ENCODE data around the gene CRYBG2.
"Not testable (repeated sequence)": the region's sequence is repeated elsewhere in the genome, so short reads cannot be mapped to it uniquely, and the experiment has no call there.

The CRYBG2 gene

DNA sequence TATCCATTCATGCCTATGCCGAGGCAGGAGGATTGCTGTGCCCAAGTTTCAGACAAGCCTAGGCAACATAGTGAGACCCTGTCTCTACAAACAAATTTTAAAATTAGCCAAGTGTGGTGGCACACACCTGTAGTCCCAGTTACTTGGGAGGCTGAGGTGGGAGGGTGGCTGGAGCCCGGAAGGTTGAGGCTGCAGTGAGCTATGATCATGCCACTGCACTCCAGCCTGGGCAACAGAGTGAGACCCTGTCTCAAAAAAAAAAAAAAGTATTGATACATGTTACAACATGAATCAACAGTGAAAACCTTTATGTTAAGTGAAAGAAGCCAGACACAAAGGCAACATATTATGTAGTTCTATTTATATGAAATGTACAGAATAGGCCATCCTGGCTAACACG, 31.1 kb upstream of the CRYBG2 start:
- peaks cover 29% of the 10 kb centered on the region for H3K4me1 ChIP-seq (ENCODE audit: control insufficient read depth, insufficient read depth, low read length, unreplicated experiment)
- H3K27ac ChIP-seq (ENCODE audit: low read depth, low read length); H3K79me2 ChIP-seq (ENCODE audit: control insufficient read depth, insufficient read depth, low read length, unreplicated experiment); H3K36me3 ChIP-seq (ENCODE audit: insufficient read depth, low read length); H2AFZ ChIP-seq (ENCODE audit: low read length, unreplicated experiment); H3K27me3 ChIP-seq (ENCODE audit: insufficient read depth, low read length); H3K4me3 ChIP-seq (ENCODE audit: low read depth, low read length): not testable (repeated sequence)

DNA sequence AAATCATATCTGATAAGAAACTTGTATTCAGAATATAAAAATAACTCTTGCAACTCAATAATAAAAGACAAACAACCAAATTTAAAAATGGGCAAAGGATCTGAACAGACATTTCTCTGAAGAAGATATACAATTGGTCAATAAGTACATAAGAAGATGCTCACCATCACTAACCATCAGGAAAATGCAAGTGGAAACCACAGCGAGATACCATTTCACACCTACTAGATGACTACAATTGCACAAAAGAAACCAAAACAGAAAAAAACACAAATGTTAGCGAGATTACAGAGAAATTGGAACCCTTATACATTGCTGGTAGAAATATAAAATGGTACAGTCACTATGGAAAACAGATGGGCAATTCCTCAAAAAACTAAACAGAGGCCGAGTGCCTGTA, 30.1 kb upstream of the CRYBG2 start:
- H3K27ac ChIP-seq (ENCODE audit: low read depth, low read length) = no peak overlapping the region
- H3K36me3 ChIP-seq (ENCODE audit: insufficient read depth, low read length) = no peaks in the 10 kb centered on the region
- peaks cover 25% of the 10 kb centered on the region for H3K4me1 ChIP-seq (ENCODE audit: control insufficient read depth, insufficient read depth, low read length, unreplicated experiment)
- no peaks in the 10 kb centered on the region for H3K27me3 ChIP-seq (ENCODE audit: insufficient read depth, low read length)
- H2AFZ ChIP-seq (ENCODE audit: low read length, unreplicated experiment) = no peak overlapping the region
- H3K4me3 ChIP-seq (ENCODE audit: low read depth, low read length) = no peak overlapping the region
- H3K79me2 ChIP-seq (ENCODE audit: control insufficient read depth, insufficient read depth, low read length, unreplicated experiment) = no peaks in the 10 kb centered on the region

GRCh38 chr1:26378879-26379251, 24.9 kb upstream of the CRYBG2 start:
- no peak overlapping the region for H2AFZ ChIP-seq (ENCODE audit: low read length, unreplicated experiment)
- peak overlapping the region; percentile 48; the same call in 1 of the 2 replicates for H3K4me3 ChIP-seq (ENCODE audit: low read depth, low read length)
- H3K79me2 ChIP-seq (ENCODE audit: control insufficient read depth, insufficient read depth, low read length, unreplicated experiment) = no peaks in the 10 kb centered on the region
- no peaks in the 10 kb centered on the region for H3K27me3 ChIP-seq (ENCODE audit: insufficient read depth, low read length)
- H3K27ac ChIP-seq (ENCODE audit: low read depth, low read length) = peak overlapping the region; percentile 86
- peaks cover 25% of the 10 kb centered on the region for H3K4me1 ChIP-seq (ENCODE audit: control insufficient read depth, insufficient read depth, low read length, unreplicated experiment)
- no peaks in the 10 kb centered on the region for H3K36me3 ChIP-seq (ENCODE audit: insufficient read depth, low read length)

DNA sequence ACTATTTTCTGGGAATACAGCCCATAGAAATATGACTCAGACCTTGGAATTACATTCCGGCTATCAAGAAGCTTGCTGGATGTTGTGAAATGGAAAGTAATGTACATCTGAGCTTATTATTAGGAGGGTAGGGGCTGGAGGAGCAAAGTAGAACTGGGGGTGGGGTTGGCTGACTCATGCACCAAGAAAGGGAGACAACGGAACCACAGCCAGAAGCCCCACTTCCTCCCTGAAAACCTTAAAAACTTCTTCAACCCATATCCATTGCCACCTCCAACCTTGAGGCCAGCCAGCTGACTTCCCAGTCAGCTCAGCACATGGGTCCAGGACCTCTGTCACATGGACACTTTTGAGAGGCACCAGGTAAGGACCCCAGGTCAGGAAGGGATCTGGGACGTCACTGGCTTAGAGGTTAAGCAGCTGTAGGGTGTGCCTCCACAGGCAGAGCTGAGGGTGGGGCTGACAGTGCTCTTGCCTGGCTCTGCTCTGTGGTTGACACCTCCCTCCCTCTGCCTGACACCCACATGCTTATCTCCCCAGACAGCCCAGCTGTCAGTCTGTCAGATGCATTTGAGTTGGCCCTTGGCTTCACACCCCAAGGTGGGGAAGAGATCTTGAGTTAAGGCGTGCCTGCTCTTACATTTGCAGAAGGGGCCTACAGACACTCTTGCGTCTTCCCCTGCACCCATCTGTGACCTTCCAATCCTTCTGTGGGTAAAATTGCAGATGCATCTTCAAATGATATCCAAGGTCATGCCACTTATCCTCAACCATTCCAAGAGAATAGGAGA, 24.4 kb upstream of the CRYBG2 start:
- peak overlapping the region; percentile 48 for H3K4me3 ChIP-seq (ENCODE audit: low read depth, low read length)
- H2AFZ ChIP-seq (ENCODE audit: low read length, unreplicated experiment) = no peak overlapping the region
- H3K27ac ChIP-seq (ENCODE audit: low read depth, low read length) = peak overlapping the region; percentile 86
- H3K36me3 ChIP-seq (ENCODE audit: insufficient read depth, low read length) = no peaks in the 10 kb centered on the region
- no peaks in the 10 kb centered on the region for H3K27me3 ChIP-seq (ENCODE audit: insufficient read depth, low read length)
- no peaks in the 10 kb centered on the region for H3K79me2 ChIP-seq (ENCODE audit: control insufficient read depth, insufficient read depth, low read length, unreplicated experiment)
- H3K4me1 ChIP-seq (ENCODE audit: control insufficient read depth, insufficient read depth, low read length, unreplicated experiment) = peaks cover 25% of the 10 kb centered on the region

- Histone ChIP-seq H2AFZ (ENCODE audit: low read length, unreplicated experiment) (no peak overlapping the region), H3K4me1 (ENCODE audit: control insufficient read depth, insufficient read depth, low read length, unreplicated experiment) (peaks cover 31% of the 10 kb centered on the region), H3K27ac (ENCODE audit: low read depth, low read length) (no peak overlapping the region), H3K4me3 (ENCODE audit: low read depth, low read length) (no peak overlapping the region), H3K79me2 (ENCODE audit: control insufficient read depth, insufficient read depth, low read length, unreplicated experiment) (no peaks in the 10 kb centered on the region), H3K27me3 (ENCODE audit: insufficient read depth, low read length) (no peaks in the 10 kb centered on the region), H3K36me3 (ENCODE audit: insufficient read depth, low read length) (no peaks in the 10 kb centered on the region)
Observed at GRCh38 chr1:26376050-26376449, 22.1 kb upstream of the CRYBG2 start.

DNA sequence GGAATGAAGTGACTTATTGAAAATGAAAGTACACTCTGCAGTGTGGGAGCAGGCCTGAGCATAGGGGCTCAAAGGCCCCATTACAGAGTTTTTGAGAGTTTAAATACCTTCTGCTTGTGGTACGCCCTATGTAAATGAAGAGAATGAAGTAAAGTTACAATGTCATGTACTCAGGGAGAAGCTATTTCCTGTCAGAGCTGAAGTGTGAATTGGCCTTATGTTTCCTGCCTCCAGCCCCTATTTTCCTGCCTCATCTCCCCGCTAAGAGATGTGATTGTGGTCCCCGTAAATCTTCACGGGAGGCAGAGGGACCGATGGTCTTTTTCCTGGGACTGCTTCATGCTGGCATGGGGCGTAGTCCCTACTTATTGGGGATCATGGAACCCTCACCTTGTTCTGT, 21.2 kb upstream of the CRYBG2 start:
- H3K27me3 ChIP-seq (ENCODE audit: insufficient read depth, low read length) = no peaks in the 10 kb centered on the region
- H3K36me3 ChIP-seq (ENCODE audit: insufficient read depth, low read length) = no peaks in the 10 kb centered on the region
- H3K4me1 ChIP-seq (ENCODE audit: control insufficient read depth, insufficient read depth, low read length, unreplicated experiment) = peaks cover 31% of the 10 kb centered on the region
- H3K27ac ChIP-seq (ENCODE audit: low read depth, low read length) = no peak overlapping the region
- no peak overlapping the region for H3K4me3 ChIP-seq (ENCODE audit: low read depth, low read length)
- peak overlapping the region; percentile 60 for H2AFZ ChIP-seq (ENCODE audit: low read length, unreplicated experiment)
- no peaks in the 10 kb centered on the region for H3K79me2 ChIP-seq (ENCODE audit: control insufficient read depth, insufficient read depth, low read length, unreplicated experiment)

DNA sequence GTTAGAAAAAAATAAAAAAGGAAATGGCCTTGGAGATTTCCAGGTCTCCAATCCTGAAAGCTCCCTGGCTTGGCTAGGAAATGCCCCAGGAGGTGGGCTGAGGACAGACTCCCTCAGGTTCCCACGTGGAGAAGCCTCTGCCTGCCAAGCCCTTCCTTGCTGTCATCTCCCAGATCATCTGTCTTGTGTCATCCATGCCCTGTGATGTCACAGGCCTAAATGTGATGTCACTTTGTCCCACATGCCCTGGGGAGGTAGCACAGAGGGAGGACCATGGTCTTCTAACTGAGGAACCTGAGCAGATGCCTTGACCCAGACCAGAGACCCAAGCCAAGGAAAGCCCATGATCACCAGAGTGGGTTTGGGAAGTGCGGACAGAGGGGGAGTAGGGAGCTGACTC, 20.4 kb upstream of the CRYBG2 start:
- peaks cover 31% of the 10 kb centered on the region for H3K4me1 ChIP-seq (ENCODE audit: control insufficient read depth, insufficient read depth, low read length, unreplicated experiment)
- not testable (repeated sequence) for H3K36me3 ChIP-seq (ENCODE audit: insufficient read depth, low read length); H2AFZ ChIP-seq (ENCODE audit: low read length, unreplicated experiment); H3K79me2 ChIP-seq (ENCODE audit: control insufficient read depth, insufficient read depth, low read length, unreplicated experiment); H3K4me3 ChIP-seq (ENCODE audit: low read depth, low read length); H3K27ac ChIP-seq (ENCODE audit: low read depth, low read length); H3K27me3 ChIP-seq (ENCODE audit: insufficient read depth, low read length)

- Histone ChIP-seq H3K4me1 (ENCODE audit: control insufficient read depth, insufficient read depth, low read length, unreplicated experiment) (peaks cover 29% of the 10 kb centered on the region), H3K27ac (ENCODE audit: low read depth, low read length) (no peak overlapping the region), H2AFZ (ENCODE audit: low read length, unreplicated experiment) (no peak overlapping the region), H3K4me3 (ENCODE audit: low read depth, low read length) (no peak overlapping the region), H3K27me3 (ENCODE audit: insufficient read depth, low read length) (no peaks in the 10 kb centered on the region), H3K79me2 (ENCODE audit: control insufficient read depth, insufficient read depth, low read length, unreplicated experiment) (no peaks in the 10 kb centered on the region), H3K36me3 (ENCODE audit: insufficient read depth, low read length) (no peaks in the 10 kb centered on the region)
Observed at GRCh38 chr1:26373789-26374188, 19.9 kb upstream of the CRYBG2 start.

GRCh38 chr1:26373281-26373680, 19.4 kb upstream of the CRYBG2 start:
- Histone ChIP-seq H3K27ac (ENCODE audit: low read depth, low read length) (no peak overlapping the region), H3K36me3 (ENCODE audit: insufficient read depth, low read length) (no peaks in the 10 kb centered on the region), H3K27me3 (ENCODE audit: insufficient read depth, low read length) (no peaks in the 10 kb centered on the region), H2AFZ (ENCODE audit: low read length, unreplicated experiment) (no peak overlapping the region), H3K4me1 (ENCODE audit: control insufficient read depth, insufficient read depth, low read length, unreplicated experiment) (peaks cover 24% of the 10 kb centered on the region), H3K79me2 (ENCODE audit: control insufficient read depth, insufficient read depth, low read length, unreplicated experiment) (no peaks in the 10 kb centered on the region), H3K4me3 (ENCODE audit: low read depth, low read length) (no peak overlapping the region)

- H2AFZ ChIP-seq (ENCODE audit: low read length, unreplicated experiment); H3K27ac ChIP-seq (ENCODE audit: low read depth, low read length); H3K79me2 ChIP-seq (ENCODE audit: control insufficient read depth, insufficient read depth, low read length, unreplicated experiment): not testable (repeated sequence)
Observed at GRCh38 chr1:26372611-26373010, 18.7 kb upstream of the CRYBG2 start, which contains the start of gene ZNF683. Gene ZNF683 (minus strand): TSS chr1:26372750. CDS start chr1:26368571, 4,179 bp downstream.

DNA sequence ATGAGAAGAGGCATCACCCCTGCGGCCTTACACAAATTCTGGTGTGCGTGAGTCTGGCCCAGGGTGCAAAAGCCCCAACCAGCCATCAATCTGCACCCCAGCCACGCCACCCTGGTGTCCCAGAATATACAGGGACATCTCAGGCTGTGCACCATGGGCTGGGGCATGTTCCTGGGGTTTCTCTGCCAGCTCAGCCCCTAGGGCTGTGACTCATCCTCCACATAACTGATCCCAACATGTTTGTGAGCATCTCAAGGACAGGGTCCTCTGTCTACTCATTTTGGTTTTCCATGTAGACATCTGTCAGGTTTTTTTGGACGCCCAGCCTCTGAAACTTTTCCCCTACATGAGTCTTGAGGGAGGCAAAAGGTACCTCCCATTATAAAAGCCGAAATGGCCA, 18.1 kb upstream of the CRYBG2 start:
- no peak overlapping the region for H2AFZ ChIP-seq (ENCODE audit: low read length, unreplicated experiment)
- H3K27ac ChIP-seq (ENCODE audit: low read depth, low read length) = no peak overlapping the region

More at GRCh38 chr1:26372611-26373010, 18.7 kb upstream of the CRYBG2 start, which contains the start of gene ZNF683:
- H3K4me1 ChIP-seq (ENCODE audit: control insufficient read depth, insufficient read depth, low read length, unreplicated experiment) = peaks cover 20% of the 10 kb centered on the region
- H3K27me3 ChIP-seq (ENCODE audit: insufficient read depth, low read length); H3K4me3 ChIP-seq (ENCODE audit: low read depth, low read length); H3K36me3 ChIP-seq (ENCODE audit: insufficient read depth, low read length): not testable (repeated sequence)

More for the DNA sequence above, 18.1 kb upstream of the CRYBG2 start:
- Histone ChIP-seq H3K4me1 (ENCODE audit: control insufficient read depth, insufficient read depth, low read length, unreplicated experiment) (peaks cover 14% of the 10 kb centered on the region), H3K27me3 (ENCODE audit: insufficient read depth, low read length) (no peaks in the 10 kb centered on the region), H3K79me2 (ENCODE audit: control insufficient read depth, insufficient read depth, low read length, unreplicated experiment) (no peaks in the 10 kb centered on the region), H3K36me3 (ENCODE audit: insufficient read depth, low read length) (no peaks in the 10 kb centered on the region), H3K4me3 (ENCODE audit: low read depth, low read length) (no peak overlapping the region)

Data from ACC112 (cell line).